ENCODE data around the gene TOE1.

- TF ChIP-seq CTCF (IDR thresholded peaks at IDR 0.05) (no peak), POLR2A (IDR thresholded peaks at IDR 0.05) (no peak)
Measured at GRCh38 chr1:45365051-45365450, 25.1 kb downstream of the TOE1 start.
